NCI-H1092 treated with DMSO at 0.1 percent for 48 hours (cell line): ENCODE results near the gene ZNF776.
"Not testable (repeated sequence)": the region's sequence is repeated elsewhere in the genome, so short reads cannot be mapped to it uniquely, and the experiment has no call there.

Experiments
- DNase-seq: peaks from one replicate; lab custom pipeline; 2025; lab: John Stamatoyannopoulos, UW

Gene ZNF776

DNA sequence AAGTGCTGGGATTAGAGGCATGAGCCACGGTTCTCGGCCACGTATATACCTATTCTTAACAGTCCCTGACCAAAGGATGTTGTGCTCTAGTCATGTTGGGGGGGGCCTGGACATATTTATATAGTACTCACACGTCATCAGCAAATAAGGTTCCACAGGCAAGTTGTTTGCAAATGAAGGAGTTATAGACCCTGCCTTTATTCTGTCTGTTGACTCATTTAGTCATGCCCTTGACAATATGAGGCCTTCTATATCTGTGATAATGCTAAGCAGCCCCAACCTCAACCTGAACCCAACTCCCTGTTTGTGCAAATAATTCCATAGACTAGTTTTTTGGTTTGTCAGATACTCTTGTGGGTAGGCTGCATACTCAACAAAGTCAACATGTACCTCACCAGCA is 31.7 kb downstream of the ZNF776 start:
- DNase-seq = no peak

DNA sequence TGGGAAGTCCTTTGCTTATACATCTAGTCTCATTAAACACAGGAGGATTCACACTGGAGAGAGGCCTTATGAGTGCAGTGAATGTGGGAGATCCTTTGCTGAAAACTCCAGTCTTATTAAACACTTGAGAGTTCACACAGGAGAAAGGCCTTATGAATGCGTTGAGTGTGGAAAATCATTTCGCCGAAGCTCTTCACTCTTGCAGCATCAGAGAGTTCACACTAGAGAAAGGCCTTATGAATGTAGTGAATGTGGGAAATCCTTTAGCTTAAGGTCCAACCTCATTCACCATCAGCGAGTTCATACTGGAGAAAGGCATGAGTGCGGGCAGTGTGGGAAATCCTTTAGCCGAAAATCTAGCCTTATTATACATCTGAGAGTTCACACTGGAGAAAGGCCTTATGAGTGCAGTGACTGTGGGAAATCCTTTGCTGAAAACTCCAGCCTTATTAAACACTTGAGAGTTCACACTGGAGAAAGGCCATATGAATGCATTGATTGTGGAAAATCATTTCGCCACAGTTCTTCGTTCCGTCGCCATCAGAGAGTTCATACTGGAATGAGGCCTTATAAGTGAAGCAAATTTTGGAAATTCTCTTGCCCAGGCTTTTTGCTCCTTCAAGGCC is 32.7 kb downstream of the ZNF776 start:
- no peak for DNase-seq

DNA sequence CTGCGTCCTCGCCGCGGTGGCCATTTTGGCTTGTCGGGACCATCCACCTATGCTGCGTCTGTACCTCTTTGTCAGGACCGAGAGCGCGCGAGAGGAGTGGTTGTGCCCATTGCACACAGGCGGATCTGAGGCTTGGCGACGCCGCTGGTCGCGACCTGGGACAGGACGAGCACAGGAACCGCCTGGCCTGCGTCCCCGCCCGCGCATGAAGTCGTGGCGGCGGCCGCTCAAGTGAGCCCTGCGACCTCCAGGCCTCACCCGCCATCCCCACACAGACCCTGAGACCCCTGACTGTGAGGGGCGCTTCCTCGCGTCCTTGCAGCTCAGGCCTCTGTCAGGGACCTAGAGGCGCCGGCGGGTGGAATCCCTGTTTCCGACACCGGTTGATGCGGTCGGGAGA is 39.7 kb downstream of the ZNF776 start:
- DNase-seq = no peak

DNA sequence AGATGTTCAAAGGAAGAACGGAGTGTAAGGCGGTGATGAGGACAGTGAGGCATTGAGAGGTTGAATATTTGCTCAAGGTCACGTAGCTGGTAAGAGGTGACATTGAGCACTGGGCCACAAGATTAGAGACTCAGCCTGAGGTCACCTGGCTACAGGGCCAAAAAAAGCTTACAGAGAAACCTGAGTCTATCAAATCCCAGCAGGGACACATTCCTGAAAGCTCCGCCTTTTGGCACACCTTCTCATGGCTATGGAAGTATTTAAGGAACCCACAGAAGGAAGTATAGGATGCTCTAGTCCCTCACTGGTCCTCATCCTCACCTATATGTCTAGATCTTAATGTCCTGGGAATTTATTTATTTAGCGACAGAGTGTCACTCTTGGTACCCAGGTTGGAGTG is 40.3 kb downstream of the ZNF776 start:
- DNase-seq = no peak

DNA sequence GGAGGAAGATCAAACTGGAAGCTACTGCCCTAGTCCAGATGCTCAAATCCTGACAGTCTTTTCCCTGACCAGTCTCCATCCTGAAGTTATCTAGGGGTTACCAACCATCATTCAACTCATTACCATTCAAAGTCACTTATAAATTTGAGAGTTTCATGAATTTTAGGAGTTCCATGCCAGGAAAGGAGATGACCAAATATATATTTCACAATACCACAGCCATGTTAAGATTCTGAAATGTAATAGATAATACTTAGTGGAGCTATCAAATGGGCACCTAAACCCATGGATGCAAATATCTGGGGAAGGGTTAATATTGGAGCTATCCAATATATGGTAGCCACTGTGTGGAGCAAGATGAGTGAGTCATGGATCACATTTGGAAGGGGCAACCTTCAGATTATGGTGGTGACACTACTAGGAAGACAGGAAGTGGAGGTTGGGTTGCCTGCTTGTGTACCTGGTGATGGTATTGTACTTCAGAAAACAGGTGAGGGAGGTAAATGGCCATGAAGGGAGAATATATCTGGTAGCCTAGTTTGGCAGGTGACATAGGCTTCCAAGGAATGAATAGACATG is 41.6 kb downstream of the ZNF776 start:
- no peak for DNase-seq

DNA sequence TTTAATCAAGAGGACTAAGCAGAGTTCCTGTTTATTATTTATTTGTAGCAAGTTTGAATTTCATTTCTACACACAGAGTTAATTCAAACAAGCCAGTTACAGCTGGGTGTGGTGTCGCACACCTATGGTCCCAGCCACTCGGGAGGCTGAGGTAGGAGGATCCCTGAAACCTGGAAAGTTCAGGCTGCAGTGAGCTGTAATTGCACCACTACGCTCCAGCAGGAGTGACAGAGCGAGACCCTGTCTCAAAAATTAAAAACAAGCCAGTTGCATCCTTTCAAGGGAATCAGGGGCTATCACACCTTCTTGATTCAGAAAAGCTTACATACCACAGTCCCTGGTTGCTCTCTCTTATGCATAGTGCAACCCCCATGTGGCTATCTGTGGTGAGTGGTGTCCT is 42.7 kb downstream of the ZNF776 start:
- DNase-seq = no peak

DNA sequence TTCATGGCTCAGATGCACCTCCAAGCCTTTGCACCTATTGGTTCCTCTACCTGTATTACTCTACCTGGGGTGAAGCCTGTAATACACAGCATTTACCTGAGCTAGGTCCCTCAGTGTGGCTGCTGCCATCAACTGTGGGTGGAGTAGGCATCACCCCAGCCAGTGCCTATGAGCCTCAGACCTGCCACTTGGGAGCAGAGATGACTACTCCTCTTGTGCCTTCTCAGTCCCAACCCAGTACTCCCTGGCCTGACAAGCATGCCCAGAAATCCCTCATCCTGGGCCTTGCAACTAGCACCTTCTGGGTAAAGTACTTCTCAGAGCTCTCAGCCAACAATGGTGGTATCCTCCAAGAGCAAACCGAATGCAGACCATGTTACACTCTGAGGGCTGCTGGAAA is 50.0 kb downstream of the ZNF776 start:
- not testable (repeated sequence) for DNase-seq

DNA sequence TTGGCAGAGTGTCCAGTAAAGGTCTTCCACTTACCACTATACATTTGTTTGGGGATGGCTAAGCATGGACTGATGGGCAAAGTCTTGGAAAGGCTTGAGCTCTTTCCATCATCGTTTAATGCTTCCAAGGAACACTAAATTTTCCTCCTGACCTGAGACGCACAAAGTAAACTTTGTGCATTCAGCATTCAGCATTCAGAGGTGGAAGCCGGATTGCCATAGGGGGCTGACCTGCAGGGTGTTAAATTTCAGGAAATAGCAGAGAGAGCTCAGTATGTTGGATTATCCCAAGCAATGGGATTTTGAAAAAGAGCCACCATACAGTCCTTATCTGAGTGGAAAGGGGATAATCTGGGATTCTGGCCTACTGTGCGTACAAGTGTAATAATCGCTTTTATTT is 54.1 kb downstream of the ZNF776 start:
- no peak for DNase-seq

DNA sequence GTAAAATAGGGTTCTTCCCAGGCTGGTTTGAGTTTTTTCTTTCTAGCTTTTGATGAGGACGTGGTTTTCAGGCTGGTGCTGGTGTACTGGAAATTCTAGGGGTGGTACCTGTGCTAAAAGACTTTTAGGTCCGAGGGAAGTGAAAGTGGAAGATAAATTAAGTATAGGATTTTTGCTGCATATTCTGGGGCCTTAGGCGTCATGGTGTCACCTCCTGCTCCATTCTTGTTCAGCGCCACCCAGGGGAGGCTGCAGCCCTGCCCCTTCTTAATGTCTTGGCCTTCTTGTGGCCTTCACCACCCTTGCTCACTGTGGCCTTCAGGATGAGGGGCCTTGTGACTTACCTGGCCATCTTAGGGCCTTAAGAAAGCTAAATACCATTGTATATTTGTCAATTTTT is 55.7 kb downstream of the ZNF776 start:
- DNase-seq = no peak

DNA sequence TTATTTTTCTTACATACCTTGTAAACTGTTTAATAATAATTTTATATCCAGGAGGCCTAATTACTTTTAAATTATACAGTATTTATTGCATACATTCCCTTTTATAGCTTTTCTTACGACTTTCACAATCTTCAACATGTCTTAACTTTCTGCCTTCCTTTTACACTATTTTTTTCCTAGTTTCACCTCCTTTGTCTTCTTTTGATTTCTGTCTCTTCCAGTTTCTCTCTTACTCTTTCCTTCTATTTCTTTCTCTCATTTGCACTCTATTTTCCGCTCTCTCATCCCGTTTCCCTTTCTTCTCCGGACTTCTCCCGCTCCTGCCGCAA is 56.6 kb downstream of the ZNF776 start:
- DNase-seq = no peak

DNA sequence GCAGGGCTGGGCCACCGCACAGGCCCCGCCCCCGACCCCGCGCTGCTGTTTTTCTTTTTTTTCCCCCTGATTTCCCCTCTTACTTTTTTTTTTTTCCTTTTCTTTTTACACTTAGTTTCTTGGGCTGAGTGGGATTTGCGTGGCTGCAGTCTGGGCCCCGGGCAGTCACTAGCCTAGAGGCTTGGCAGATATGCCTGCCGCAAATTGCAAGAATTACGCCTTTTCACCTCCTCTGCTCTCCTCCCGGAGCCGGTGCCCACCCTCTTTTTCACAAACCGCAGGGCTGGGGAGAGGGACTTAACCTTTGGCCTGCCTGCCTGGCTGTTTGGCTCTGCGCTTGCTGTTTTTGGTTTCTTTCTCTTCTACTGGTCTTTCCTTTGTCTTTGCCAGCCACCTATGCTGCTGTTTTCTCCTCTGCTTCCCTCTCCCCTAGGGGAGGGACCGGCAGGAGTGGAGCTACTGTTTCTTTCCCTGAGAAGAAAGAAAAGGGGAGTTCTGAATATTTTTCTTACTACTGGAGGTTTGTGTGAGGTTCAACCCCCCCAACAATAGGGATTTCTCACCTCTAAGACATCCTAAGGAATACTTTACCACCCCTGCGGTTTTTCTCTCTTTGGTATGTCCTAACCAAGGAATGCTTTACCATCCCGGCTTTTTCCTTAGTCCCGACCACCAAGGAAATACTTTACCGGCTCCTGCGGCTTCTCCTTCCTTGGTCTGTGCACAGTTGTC is 57.1 kb downstream of the ZNF776 start:
- DNase-seq = no peak

DNA sequence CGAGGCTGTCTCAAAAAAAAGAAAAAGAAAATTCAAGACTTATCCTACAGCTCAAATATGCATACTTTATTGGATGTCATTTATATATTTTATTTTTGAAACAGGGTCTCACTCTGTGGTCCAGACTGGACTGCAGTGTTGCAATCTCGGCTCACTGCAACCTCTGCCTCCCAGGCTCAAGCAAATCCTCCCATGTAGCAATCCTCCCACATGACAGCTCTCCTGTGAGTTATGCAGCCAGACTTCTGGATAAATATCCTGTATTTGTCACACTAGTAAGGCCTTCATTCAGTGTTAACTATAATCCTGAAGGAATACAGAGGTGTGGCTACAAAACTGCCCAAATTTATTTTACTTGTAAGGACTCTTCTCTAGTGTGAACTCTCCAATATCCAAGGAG is 60.9 kb downstream of the ZNF776 start:
- DNase-seq = no peak
